ENCODE measurements around the gene KIF1A.

KIF1A gene

GRCh38 chr2:240803191-240803590 lies 16.8 kb downstream of the KIF1A start:
- TF ChIP-seq YY1 (IDR thresholded peaks at IDR 0.05; ENCODE audit: low read depth) (no peak), EP300 (IDR thresholded peaks at IDR 0.05; ENCODE audit: borderline replicate concordance) (no peak), EGR1 (IDR thresholded peaks at IDR 0.05) (no peak), CREB1 (IDR thresholded peaks at IDR 0.05; ENCODE audit: low read depth) (no peak), TAF1 (IDR thresholded peaks at IDR 0.05; ENCODE audit: low read depth) (no peak), MAX (IDR thresholded peaks at IDR 0.05) (no peak)
- TF ChIP-seq, protein P1, sequence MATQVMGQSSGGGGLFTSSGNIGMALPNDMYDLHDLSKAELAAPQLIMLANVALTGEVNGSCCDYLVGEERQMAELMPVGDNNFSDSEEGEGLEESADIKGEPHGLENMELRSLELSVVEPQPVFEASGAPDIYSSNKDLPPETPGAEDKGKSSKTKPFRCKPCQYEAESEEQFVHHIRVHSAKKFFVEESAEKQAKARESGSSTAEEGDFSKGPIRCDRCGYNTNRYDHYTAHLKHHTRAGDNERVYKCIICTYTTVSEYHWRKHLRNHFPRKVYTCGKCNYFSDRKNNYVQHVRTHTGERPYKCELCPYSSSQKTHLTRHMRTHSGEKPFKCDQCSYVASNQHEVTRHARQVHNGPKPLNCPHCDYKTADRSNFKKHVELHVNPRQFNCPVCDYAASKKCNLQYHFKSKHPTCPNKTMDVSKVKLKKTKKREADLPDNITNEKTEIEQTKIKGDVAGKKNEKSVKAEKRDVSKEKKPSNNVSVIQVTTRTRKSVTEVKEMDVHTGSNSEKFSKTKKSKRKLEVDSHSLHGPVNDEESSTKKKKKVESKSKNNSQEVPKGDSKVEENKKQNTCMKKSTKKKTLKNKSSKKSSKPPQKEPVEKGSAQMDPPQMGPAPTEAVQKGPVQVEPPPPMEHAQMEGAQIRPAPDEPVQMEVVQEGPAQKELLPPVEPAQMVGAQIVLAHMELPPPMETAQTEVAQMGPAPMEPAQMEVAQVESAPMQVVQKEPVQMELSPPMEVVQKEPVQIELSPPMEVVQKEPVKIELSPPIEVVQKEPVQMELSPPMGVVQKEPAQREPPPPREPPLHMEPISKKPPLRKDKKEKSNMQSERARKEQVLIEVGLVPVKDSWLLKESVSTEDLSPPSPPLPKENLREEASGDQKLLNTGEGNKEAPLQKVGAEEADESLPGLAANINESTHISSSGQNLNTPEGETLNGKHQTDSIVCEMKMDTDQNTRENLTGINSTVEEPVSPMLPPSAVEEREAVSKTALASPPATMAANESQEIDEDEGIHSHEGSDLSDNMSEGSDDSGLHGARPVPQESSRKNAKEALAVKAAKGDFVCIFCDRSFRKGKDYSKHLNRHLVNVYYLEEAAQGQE (IDR thresholded peaks at IDR 0.05; ENCODE audit: low read depth): no peak

DNA sequence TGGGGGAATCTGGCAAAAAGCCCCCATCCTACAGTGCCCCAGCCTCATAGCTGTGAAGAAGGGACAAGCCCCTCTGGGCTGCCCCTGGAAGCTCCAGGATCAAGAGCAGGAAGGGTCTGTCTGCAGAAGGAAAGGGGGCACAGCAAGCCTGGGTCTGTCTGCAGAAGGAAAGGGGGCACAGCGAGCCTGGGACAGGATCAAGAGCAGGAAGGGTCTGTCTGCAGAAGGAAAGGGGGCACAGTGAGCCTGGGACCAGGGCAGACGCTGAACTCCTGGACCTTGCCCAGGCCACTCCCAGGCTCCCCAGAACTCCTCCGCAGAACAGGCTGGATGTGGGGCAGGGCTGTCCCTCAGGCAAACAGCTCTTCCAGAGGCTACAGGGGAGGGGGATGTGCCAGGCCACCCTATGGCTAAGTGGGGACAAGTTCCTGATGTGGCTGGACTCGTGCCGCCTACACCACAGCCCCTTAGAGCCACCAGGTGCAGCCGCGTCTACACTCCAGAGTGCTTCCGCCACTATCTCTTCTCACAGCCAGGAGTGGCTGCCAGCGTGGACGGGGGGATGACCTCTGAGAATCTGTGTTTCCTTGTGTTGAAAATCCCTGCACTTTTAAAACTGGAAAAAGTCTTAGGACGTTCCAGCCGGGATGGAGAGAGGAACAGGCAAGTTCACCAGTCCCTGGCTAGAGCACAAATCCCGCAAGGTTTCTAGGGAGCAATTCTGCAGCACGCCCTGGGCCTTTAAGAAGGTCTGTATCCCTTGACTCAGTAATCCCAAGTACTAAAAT lies 20.8 kb downstream of the KIF1A start:
- TF ChIP-seq TAF1 (IDR thresholded peaks at IDR 0.05; ENCODE audit: low read depth) (no peak), MAX (IDR thresholded peaks at IDR 0.05) (no peak), EGR1 (IDR thresholded peaks at IDR 0.05) (no peak), TEAD4 (IDR thresholded peaks at IDR 0.05) (no peak), CEBPB (IDR thresholded peaks at IDR 0.05) (no peak), ZBTB7A (IDR thresholded peaks at IDR 0.05; ENCODE audit: low read depth) (no peak), FOXM1 (IDR thresholded peaks at IDR 0.05; ENCODE audit: borderline replicate concordance, low read depth) (no peak), YY1 (IDR thresholded peaks at IDR 0.05; ENCODE audit: low read depth) (no peak)
- TF ChIP-seq, protein P1 (IDR thresholded peaks at IDR 0.05; ENCODE audit: low read depth): no peak

GRCh38 chr2:240798327-240798905 lies 21.6 kb downstream of the KIF1A start:
- TF ChIP-seq TCF12 (IDR thresholded peaks at IDR 0.05; ENCODE audit: low read depth) (no peak), CEBPB (IDR thresholded peaks at IDR 0.05) (no peak), TAF1 (IDR thresholded peaks at IDR 0.05; ENCODE audit: low read depth) (no peak), EGR1 (IDR thresholded peaks at IDR 0.05) (no peak), CREB1 (IDR thresholded peaks at IDR 0.05; ENCODE audit: low read depth) (no peak), TEAD4 (IDR thresholded peaks at IDR 0.05) (no peak), RAD21 (IDR thresholded peaks at IDR 0.05; ENCODE audit: low read depth) (no peak), MAX (IDR thresholded peaks at IDR 0.05) (no peak), NFIC (IDR thresholded peaks at IDR 0.05) (no peak), FOXM1 (IDR thresholded peaks at IDR 0.05; ENCODE audit: borderline replicate concordance, low read depth) (no peak)
- TF ChIP-seq, protein P1 (IDR thresholded peaks at IDR 0.05; ENCODE audit: low read depth): no peak

DNA sequence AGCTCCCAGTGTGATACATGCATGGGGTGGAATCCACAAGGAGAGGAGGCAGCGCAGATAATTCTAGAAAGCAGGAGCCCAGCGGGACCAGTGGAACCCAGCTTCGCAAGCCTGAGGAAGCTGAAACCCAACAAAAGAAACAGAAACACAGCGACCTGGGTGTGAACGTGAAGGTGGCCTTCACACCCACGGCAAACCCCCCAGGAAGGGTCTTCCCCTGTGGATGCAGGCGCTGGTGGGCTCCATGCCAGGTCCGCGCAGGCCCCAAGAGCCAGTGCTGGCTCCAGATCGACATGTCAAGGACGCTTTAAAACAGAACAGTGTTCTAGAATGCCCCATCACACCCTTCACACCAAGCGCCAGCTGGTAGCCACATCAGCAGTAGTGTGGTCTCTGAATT lies 22.1 kb downstream of the KIF1A start:
- TF ChIP-seq CREB1 (IDR thresholded peaks at IDR 0.05; ENCODE audit: low read depth) (no peak), TAF1 (IDR thresholded peaks at IDR 0.05; ENCODE audit: low read depth) (no peak), EGR1 (IDR thresholded peaks at IDR 0.05) (no peak), TCF12 (IDR thresholded peaks at IDR 0.05; ENCODE audit: low read depth) (no peak)

DNA sequence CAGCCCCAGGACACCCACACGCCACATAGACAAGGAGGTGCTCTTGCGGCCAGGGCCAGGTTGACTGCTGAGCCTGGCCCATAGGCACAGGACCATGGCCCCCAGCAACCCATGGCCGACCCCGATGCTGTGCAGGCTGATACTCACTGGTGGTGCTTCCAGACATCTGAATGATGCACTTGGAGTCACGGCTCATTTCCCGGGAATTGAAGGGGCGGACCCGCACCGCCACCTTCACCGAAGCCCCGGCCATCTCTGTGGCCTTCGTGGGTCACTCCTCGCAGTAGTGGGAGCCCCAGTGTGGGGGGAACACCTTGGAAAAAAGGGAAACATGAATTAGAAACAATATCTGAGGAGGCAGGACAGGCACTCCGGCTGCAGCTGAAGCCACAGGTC lies 22.5 kb downstream of the KIF1A start:
- TF ChIP-seq USF1 (IDR thresholded peaks at IDR 0.05): no peak
- TF ChIP-seq EGR1 (IDR thresholded peaks at IDR 0.05): no peak
- no peak for TF ChIP-seq RAD21 (IDR thresholded peaks at IDR 0.05; ENCODE audit: low read depth)
- no peak for TF ChIP-seq MAX (IDR thresholded peaks at IDR 0.05)
- TF ChIP-seq TAF1 (IDR thresholded peaks at IDR 0.05; ENCODE audit: low read depth): no peak
- TF ChIP-seq, protein P1 (IDR thresholded peaks at IDR 0.05; ENCODE audit: low read depth): no peak
- TF ChIP-seq TCF12 (IDR thresholded peaks at IDR 0.05; ENCODE audit: low read depth): no peak

Measured in Ishikawa (cell line).